CD14-positive monocyte (primary cell): Measurements from ENCODE around the gene WNT6. TPM values are rescaled to one million over a fixed set of nuclear protein-coding genes. Genes with fewer than 3 reads are reported as not detected.

ENCODE experiments used
- DNase-seq, 3 donors: peaks; one replicate each; pipeline ENCODE4 v3.0.0-alpha.2; 2011 to 2022
- H2AFZ ChIP-seq: 2 replicates; pipeline ENCODE4 v1.6.0; 2012; ENCODE audit warnings: mild to moderate bottlenecking, low read depth, low read length, inconsistent platforms; ENCODE audit not compliant: insufficient read depth, poor library complexity, severe bottlenecking
- H3K27ac ChIP-seq, 2 donors: 1 replicate in 1 of 2; 2 replicates in 1 of 2; pipeline ENCODE4 v1.5.1; 2012 to 2013; ENCODE audit warnings: low read length in 2 of 2, control low read depth in 1 of 2, inconsistent platforms in 1 of 2, low read depth in 1 of 2, mild to moderate bottlenecking in 1 of 2
- H3K27me3 ChIP-seq, 2 donors: one replicate each; pipeline versions ENCODE4 v1.6.0 to v1.6.1; 2011 to 2013; ENCODE audit warnings: low read length in 2 of 2; ENCODE audit not compliant: control insufficient read depth in 2 of 2, insufficient read depth in 2 of 2
- H3K36me3 ChIP-seq, 2 donors: replicated peaks in 1 of 2; 1 replicate in 1 of 2; 2 replicates in 1 of 2; pipeline versions ENCODE4 v1.5.1 to v1.6.1; 2012 to 2013; ENCODE audit warnings: low read length in 2 of 2, control low read depth in 1 of 2, inconsistent platforms in 1 of 2, mild to moderate bottlenecking in 1 of 2; ENCODE audit not compliant: insufficient read depth in 2 of 2, control insufficient read depth in 1 of 2
- H3K4me1 ChIP-seq, 2 donors: 1 replicate in 1 of 2; 2 replicates in 1 of 2; pipeline versions ENCODE4 v1.5.1 to v1.6.1; 2012 to 2013; ENCODE audit warnings: low read length in 2 of 2, control low read depth in 1 of 2, inconsistent platforms in 1 of 2, mild to moderate bottlenecking in 1 of 2, moderate library complexity in 1 of 2; ENCODE audit not compliant: insufficient read depth in 2 of 2, control insufficient read depth in 1 of 2
- H3K4me2 ChIP-seq: replicated peaks from 2 replicates; pipeline ENCODE3; 2012; ENCODE audit warnings: low read length, moderate library complexity, mild to moderate bottlenecking; ENCODE audit not compliant: poor library complexity, severe bottlenecking; ENCODE audit errors: extremely low read depth
- H3K4me3 ChIP-seq, 3 experiments: fragments of 200-600 bp in 1 of 3; sonication (generic) in 1 of 3; replicated peaks in 1 of 3; 1 replicate in 2 of 3; 2 replicates in 1 of 3; pipeline ENCODE4 v1.5.1; 2011 to 2013; ENCODE audit warnings: low read length in 3 of 3, mild to moderate bottlenecking in 3 of 3, control low read depth in 2 of 3, low read depth in 2 of 3, inconsistent platforms in 1 of 3, moderate library complexity in 1 of 3
- H3K79me2 ChIP-seq: 2 replicates; pipeline ENCODE4 v1.6.0; 2012; ENCODE audit warnings: mild to moderate bottlenecking, control low read depth, inconsistent platforms, low read length, moderate library complexity; ENCODE audit not compliant: insufficient read depth
- H3K9ac ChIP-seq: 2 replicates; pipeline ENCODE4 v1.6.0; 2017; ENCODE audit warnings: low read length, mild to moderate bottlenecking; ENCODE audit not compliant: insufficient read depth, poor library complexity, severe bottlenecking
- H3K9me3 ChIP-seq, 2 donors: replicated peaks in 1 of 2; 1 replicate in 1 of 2; 2 replicates in 1 of 2; pipeline versions ENCODE4 v1.5.1 to v1.6.1; 2012 to 2013; ENCODE audit warnings: low read length in 2 of 2, control low read depth in 1 of 2; ENCODE audit not compliant: control insufficient read depth in 1 of 2, insufficient read depth in 1 of 2
- H4K20me1 ChIP-seq: 2 replicates; pipeline ENCODE4 v1.6.0; 2012; ENCODE audit warnings: mild to moderate bottlenecking, low read length, control low read depth, moderate library complexity; ENCODE audit not compliant: insufficient read depth
- H3K27ac Mint-ChIP-seq, 7 donors: one replicate each; pipeline ENCODE4 v1.8.0; 2020; ENCODE audit warnings: mild to moderate bottlenecking in 7 of 7, mixed read lengths in 7 of 7, moderate library complexity in 6 of 7, inconsistent platforms in 2 of 7
- H3K27me3 Mint-ChIP-seq, 3 donors: one replicate each; pipeline ENCODE4 v1.8.0; 2021 to 2022; ENCODE audit warnings: low read depth in 3 of 3, mild to moderate bottlenecking in 3 of 3, mixed read lengths in 3 of 3, moderate library complexity in 3 of 3, inconsistent platforms in 1 of 3
- H3K36me3 Mint-ChIP-seq, 2 donors: one replicate each; pipeline ENCODE4 v1.8.0; 2020; ENCODE audit warnings: mixed read lengths in 2 of 2, inconsistent platforms in 1 of 2, mild to moderate bottlenecking in 1 of 2
- H3K4me1 Mint-ChIP-seq: one replicate; pipeline ENCODE4 v1.8.0; 2020; ENCODE audit warnings: mild to moderate bottlenecking, mixed read lengths
- H3K4me3 Mint-ChIP-seq, 2 donors: one replicate each; pipeline ENCODE4 v1.8.0; 2020; ENCODE audit warnings: mild to moderate bottlenecking in 2 of 2, mixed read lengths in 2 of 2, moderate library complexity in 1 of 2
- H3K9me3 Mint-ChIP-seq, 7 donors: one replicate each; pipeline ENCODE4 v1.8.0; 2020 to 2022; ENCODE audit warnings: mixed read lengths in 7 of 7, mild to moderate bottlenecking in 6 of 7, moderate library complexity in 6 of 7, inconsistent platforms in 2 of 7
- WGBS: methylation state at CpG from one replicate; pipeline ENCODE4 v1.1.5; 2013; ENCODE audit warnings: missing lambda C conversion rate; ENCODE audit not compliant: insufficient coverage; 5-methylcytosine and 5-hydroxymethylcytosine counted together
- intact Hi-C, 2 donors: fragments of 100-400 bp; cut with micrococcal nuclease; formaldehyde crosslinking; loops; one replicate each; pipeline versions ENCODE4 v1.15.0 to v1.15.1; 2023
- polyA plus RNA-seq, 3 donors: library from polyadenylated mRNA; depleted of rRNA in 1 of 3; unstranded in 2 of 3; stranded (reverse) in 1 of 3; fragments of 300-500 nt in 2 of 3; fragments of >200 nt in 1 of 3; fragmentation: Illumina TruSeq in 2 of 3; gene quantifications; 1 replicate in 2 of 3; 2 replicates in 1 of 3; pipeline ENCODE4 v1.2.3, GENCODE V29; 2012 to 2021
- small RNA-seq: library from RNA; depleted of rRNA; stranded (forward); fragments of <200 nt; gene quantifications from one replicate; pipeline ENCODE3, GENCODE V24; 2012; ENCODE audit warnings: low read depth; ENCODE audit not compliant: insufficient read length
- TF ChIP-seq, protein P1 (sequence below): fragments of 200-600 bp; IDR thresholded peaks from one replicate; pipeline ENCODE4 v1.8.0; 2022; ENCODE audit warnings: antibody characterized with exemption, mild to moderate bottlenecking

Gene WNT6
- polyA plus RNA-seq, 3 donors = 0.27 to 0.65 (median 0.37) TPM

GRCh38 chr2:218910741-218911140 lies 51.1 kb downstream of the WNT6 start:
- no peaks in the 10 kb centered on the region for H3K9me3 ChIP-seq
- Mint-ChIP-seq H3K36me3 (no peaks in the 10 kb centered on the region), H3K27me3 (peaks cover 40 to 56% (median 49%) of the 10 kb centered on the region in 3 donors), H3K27ac (no peak overlapping the region), H3K9me3 (peaks cover 0 to 3% (median 0%) of the 10 kb centered on the region in 7 donors), H3K4me1 (peaks cover 8% of the 10 kb centered on the region), H3K4me3 (no peak overlapping the region)
- no peak overlapping the region for H3K4me2 ChIP-seq
- peaks cover 6 to 28% of the 10 kb centered on the region in 2 donors for H3K27me3 ChIP-seq
- no peak overlapping the region for H2AFZ ChIP-seq
- 100% methylated on average over 1 of the region's 6 CpGs for WGBS
- H3K4me1 ChIP-seq = peaks cover 9 to 14% of the 10 kb centered on the region in 2 donors
- H3K27ac ChIP-seq = no peak overlapping the region
- DNase-seq = no peak
- no peaks in the 10 kb centered on the region for H3K36me3 ChIP-seq
- intact Hi-C loops = no loop called here
- no peaks in the 10 kb centered on the region for H4K20me1 ChIP-seq
- H3K79me2 ChIP-seq = no peaks in the 10 kb centered on the region
- H3K9ac ChIP-seq = no peak overlapping the region
- no peak overlapping the region for H3K4me3 ChIP-seq
- TF ChIP-seq, protein P1, sequence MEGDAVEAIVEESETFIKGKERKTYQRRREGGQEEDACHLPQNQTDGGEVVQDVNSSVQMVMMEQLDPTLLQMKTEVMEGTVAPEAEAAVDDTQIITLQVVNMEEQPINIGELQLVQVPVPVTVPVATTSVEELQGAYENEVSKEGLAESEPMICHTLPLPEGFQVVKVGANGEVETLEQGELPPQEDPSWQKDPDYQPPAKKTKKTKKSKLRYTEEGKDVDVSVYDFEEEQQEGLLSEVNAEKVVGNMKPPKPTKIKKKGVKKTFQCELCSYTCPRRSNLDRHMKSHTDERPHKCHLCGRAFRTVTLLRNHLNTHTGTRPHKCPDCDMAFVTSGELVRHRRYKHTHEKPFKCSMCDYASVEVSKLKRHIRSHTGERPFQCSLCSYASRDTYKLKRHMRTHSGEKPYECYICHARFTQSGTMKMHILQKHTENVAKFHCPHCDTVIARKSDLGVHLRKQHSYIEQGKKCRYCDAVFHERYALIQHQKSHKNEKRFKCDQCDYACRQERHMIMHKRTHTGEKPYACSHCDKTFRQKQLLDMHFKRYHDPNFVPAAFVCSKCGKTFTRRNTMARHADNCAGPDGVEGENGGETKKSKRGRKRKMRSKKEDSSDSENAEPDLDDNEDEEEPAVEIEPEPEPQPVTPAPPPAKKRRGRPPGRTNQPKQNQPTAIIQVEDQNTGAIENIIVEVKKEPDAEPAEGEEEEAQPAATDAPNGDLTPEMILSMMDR = no peak

DNA sequence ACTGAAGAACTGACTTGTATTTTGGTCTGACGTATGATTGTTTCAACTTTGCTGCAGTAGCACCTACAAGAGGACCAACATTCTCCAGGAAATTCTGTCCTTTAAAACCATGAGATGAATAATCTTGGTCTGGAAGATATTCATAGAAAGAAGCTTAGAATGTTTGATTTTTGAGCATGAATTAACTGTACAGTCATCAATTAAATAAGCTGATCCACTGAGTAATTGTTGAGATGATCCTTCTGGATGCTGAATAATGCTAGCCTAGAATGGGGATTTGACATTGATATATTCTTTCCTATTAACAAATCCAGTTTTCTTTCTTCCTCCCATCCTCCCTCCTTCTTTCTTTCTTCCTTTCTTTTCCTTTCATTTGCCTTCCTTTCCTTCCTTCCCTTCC lies 60.9 kb downstream of the WNT6 start:
- no peak overlapping the region for H3K27ac ChIP-seq
- no peak overlapping the region for H3K9ac ChIP-seq
- intact Hi-C loops = no loop called here
- Mint-ChIP-seq H3K27me3 (peaks cover 6 to 48% (median 28%) of the 10 kb centered on the region in 3 donors), H3K36me3 (peaks cover 0 to 3% of the 10 kb centered on the region in 2 donors), H3K9me3 (peaks cover 22 to 32% (median 25%) of the 10 kb centered on the region in 7 donors), H3K27ac (no peak overlapping the region), H3K4me3 (peak overlapping the region in 1 of 2 donors; percentile 48), H3K4me1 (no peaks in the 10 kb centered on the region)
- no peak overlapping the region for H2AFZ ChIP-seq
- H3K4me3 ChIP-seq = no peak overlapping the region
- TF ChIP-seq, protein P1 = no peak
- no peaks in the 10 kb centered on the region for H3K4me1 ChIP-seq
- peaks cover 16 to 25% of the 10 kb centered on the region in 2 donors for H3K9me3 ChIP-seq
- no CpG with 5 or more reads among the region's 1 CpG for WGBS
- DNase-seq = no peak
- H3K36me3 ChIP-seq = no peaks in the 10 kb centered on the region
- H3K79me2 ChIP-seq = no peaks in the 10 kb centered on the region
- H4K20me1 ChIP-seq = no peaks in the 10 kb centered on the region
- H3K27me3 ChIP-seq = peaks cover 9 to 12% of the 10 kb centered on the region in 2 donors
- H3K4me2 ChIP-seq = no peak overlapping the region

Small RNA genes within 50 kb of the gene (small RNA-seq; reads per million reads assigned to genes)
- gene RNU6-642P = not detected

Other genes starting within 250 kb of the WNT6 start
- gene ZNF142, start 200.2 kb upstream of the WNT6 start, polyA plus RNA-seq = 10 to 100 TPM in 1 of 3 donors, 1 to 10 TPM in 1, under 1 TPM in 1; 0.72 to 15.6 (median 3.3) TPM
- gene BCS1L, start 200.1 kb upstream of the WNT6 start, polyA plus RNA-seq = 10 to 100 TPM; 10.5 to 42.9 (median 12.3) TPM
- gene RNF25, start 187.8 kb upstream of the WNT6 start, polyA plus RNA-seq = 10 to 100 TPM; 10.7 to 20.3 (median 12.9) TPM
- 10 to 100 TPM in 1 of 3 donors, 1 to 10 TPM in 2; 1.3 to 36.2 (median 3.3) TPM for gene STK36, start 187.7 kb upstream of the WNT6 start, polyA plus RNA-seq
- gene TTLL4, start 149.0 kb upstream of the WNT6 start, polyA plus RNA-seq = 10 to 100 TPM; 13.5 to 90.2 (median 16.3) TPM
- gene CYP27A1, start 77.7 kb upstream of the WNT6 start, polyA plus RNA-seq = 100 to 1,000 TPM; 151 to 218 (median 214) TPM
- not detected for gene PRKAG3, start 28.0 kb upstream of the WNT6 start, polyA plus RNA-seq
- gene WNT10A, start 21.0 kb downstream of the WNT6 start, polyA plus RNA-seq = under 1 TPM in 1 of 3 donors, not detected in 2; 0.04 TPM
- gene CDK5R2, start 99.9 kb downstream of the WNT6 start, polyA plus RNA-seq = not detected
- not detected for gene FEV, start 125.4 kb downstream of the WNT6 start, polyA plus RNA-seq
- gene CRYBA2, start 133.6 kb downstream of the WNT6 start, polyA plus RNA-seq = not detected
- gene CFAP65, start 181.7 kb downstream of the WNT6 start, polyA plus RNA-seq = not detected
- not detected for gene IHH, start 201.1 kb downstream of the WNT6 start, polyA plus RNA-seq